Dermis lymphatic vessel endothelial cell (primary cell): Measurements from ENCODE around the gene MACIR. TPM values are rescaled to one million over a fixed set of nuclear protein-coding genes. Genes with fewer than 3 reads are reported as not detected.

Experiments used
- total RNA-seq: library from RNA; depleted of rRNA; stranded (reverse); fragments of >200 nt; gene quantifications from 2 replicates; pipeline ENCODE4 v1.2.1, GENCODE V29; 2014

MACIR gene
- total RNA-seq: 4.8 and 5.9 TPM in 2 replicates

GRCh38 chr5:103258368-103258956 is at the start of gene MACIR:
TSS of gene MACIR (plus strand) at chr5:103258763. CDS start at chr5:103275920, 17,157 bp downstream.

Other genes with a start within 250 kb of the MACIR start
- gene GIN1, start 138.6 kb upstream of the MACIR start, total RNA-seq: 3.3 and 3.8 TPM in 2 replicates
- 35.9 and 52.2 TPM in 2 replicates for gene PPIP5K2, start 138.5 kb upstream of the MACIR start, total RNA-seq